ENCODE results near the gene ARSI. TPM values are rescaled to one million over a fixed set of nuclear protein-coding genes. Genes with fewer than 3 reads are reported as not detected.

The ARSI gene
- total and polyA plus RNA-seq, 2 of the 13 experiments (the other 11 are each of a cell fraction or from before 2014, with no cell fraction given) = 4.2 to 33.9 TPM

DNA sequence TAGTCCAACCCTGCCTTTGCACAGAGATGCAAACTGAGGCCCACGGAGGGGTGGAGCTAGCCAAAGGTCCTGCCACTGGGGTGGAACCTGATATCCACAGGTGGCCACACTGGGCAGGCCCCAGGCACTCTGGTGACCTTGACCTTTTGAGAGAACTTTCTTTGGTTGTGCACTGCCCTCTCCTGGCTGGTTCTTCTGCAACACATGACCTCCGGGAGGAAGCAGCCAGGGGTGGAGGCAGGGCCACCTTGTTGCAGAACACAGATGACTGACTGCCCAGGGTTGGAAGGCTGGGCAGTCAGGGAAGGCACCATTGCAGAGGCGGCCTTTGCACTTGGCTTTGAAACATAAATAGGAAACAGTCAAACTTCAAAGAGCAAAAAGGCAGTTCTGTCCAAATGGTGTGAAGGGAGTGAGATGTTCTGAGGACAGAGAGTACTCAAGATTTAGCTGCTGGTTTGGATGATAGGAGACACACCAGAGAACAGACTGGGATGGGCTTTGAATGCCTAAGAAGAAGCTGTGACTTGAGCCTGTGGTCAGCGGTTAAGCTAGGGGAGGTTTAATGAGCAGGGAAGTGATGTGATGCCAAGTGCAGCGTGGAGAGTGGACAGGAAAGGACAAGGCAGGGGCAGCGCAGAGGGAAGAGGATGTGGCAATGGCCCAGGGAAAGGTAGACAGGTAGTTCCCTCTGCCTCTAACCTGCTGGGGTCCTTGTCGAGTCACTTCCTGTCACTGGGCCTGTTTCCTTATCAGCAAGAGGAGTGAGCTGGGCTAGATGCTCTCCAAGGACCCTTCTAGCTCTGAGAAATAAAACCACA, 48.0 kb upstream of the ARSI start (continued):
- TF ChIP-seq, protein P1, sequence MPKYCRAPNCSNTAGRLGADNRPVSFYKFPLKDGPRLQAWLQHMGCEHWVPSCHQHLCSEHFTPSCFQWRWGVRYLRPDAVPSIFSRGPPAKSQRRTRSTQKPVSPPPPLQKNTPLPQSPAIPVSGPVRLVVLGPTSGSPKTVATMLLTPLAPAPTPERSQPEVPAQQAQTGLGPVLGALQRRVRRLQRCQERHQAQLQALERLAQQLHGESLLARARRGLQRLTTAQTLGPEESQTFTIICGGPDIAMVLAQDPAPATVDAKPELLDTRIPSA (CRISPR knock-in tag; IDR thresholded peaks at IDR 0.05; ENCODE audit: borderline replicate concordance) = no peak; the same call in 1 of the 2 replicates
- TF ChIP-seq TAF15 (IDR thresholded peaks at IDR 0.05; ENCODE audit: low read depth, low read length, poor library complexity, severe bottlenecking) (no peak), SMAD9 (CRISPR knock-in tag; IDR thresholded peaks at IDR 0.05) (no peak), KMT2A (CRISPR knock-in tag; IDR thresholded peaks at IDR 0.05) (no peak), SP140L (CRISPR knock-in tag; IDR thresholded peaks at IDR 0.05; ENCODE audit: borderline replicate concordance) (no peak), ZNF841 (CRISPR knock-in tag; IDR thresholded peaks at IDR 0.05; ENCODE audit: borderline replicate concordance) (no peak), ZNF432 (CRISPR knock-in tag; IDR thresholded peaks at IDR 0.05; ENCODE audit: borderline replicate concordance) (no peak), DMAP1 (CRISPR knock-in tag; IDR thresholded peaks at IDR 0.05) (0 out of 2 replicates have a peak, but pooled peaks have one; percentile 35), MLLT10 (CRISPR knock-in tag; IDR thresholded peaks at IDR 0.05) (no peak), KDM2A (CRISPR knock-in tag; IDR thresholded peaks at IDR 0.05; ENCODE audit: borderline replicate concordance, low read depth) (peak; percentile 86), ATF7-NPFF (CRISPR knock-in tag; IDR thresholded peaks at IDR 0.05; ENCODE audit: low read depth) (no peak), SRSF1 (optimal IDR thresholded peaks at IDR 0.05; ENCODE audit: low read depth, low read length) (no peak), CEBPG (CRISPR knock-in tag; IDR thresholded peaks at IDR 0.05) (peak; percentile 66), DPF2 (CRISPR knock-in tag; IDR thresholded peaks at IDR 0.05; ENCODE audit: borderline replicate concordance, low read depth) (no peak)
- TF ChIP-seq, protein P2, sequence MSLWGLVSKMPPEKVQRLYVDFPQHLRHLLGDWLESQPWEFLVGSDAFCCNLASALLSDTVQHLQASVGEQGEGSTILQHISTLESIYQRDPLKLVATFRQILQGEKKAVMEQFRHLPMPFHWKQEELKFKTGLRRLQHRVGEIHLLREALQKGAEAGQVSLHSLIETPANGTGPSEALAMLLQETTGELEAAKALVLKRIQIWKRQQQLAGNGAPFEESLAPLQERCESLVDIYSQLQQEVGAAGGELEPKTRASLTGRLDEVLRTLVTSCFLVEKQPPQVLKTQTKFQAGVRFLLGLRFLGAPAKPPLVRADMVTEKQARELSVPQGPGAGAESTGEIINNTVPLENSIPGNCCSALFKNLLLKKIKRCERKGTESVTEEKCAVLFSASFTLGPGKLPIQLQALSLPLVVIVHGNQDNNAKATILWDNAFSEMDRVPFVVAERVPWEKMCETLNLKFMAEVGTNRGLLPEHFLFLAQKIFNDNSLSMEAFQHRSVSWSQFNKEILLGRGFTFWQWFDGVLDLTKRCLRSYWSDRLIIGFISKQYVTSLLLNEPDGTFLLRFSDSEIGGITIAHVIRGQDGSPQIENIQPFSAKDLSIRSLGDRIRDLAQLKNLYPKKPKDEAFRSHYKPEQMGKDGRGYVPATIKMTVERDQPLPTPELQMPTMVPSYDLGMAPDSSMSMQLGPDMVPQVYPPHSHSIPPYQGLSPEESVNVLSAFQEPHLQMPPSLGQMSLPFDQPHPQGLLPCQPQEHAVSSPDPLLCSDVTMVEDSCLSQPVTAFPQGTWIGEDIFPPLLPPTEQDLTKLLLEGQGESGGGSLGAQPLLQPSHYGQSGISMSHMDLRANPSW (CRISPR knock-in tag; IDR thresholded peaks at IDR 0.05; ENCODE audit: borderline replicate concordance) = no peak
- TF ChIP-seq, protein P3, sequence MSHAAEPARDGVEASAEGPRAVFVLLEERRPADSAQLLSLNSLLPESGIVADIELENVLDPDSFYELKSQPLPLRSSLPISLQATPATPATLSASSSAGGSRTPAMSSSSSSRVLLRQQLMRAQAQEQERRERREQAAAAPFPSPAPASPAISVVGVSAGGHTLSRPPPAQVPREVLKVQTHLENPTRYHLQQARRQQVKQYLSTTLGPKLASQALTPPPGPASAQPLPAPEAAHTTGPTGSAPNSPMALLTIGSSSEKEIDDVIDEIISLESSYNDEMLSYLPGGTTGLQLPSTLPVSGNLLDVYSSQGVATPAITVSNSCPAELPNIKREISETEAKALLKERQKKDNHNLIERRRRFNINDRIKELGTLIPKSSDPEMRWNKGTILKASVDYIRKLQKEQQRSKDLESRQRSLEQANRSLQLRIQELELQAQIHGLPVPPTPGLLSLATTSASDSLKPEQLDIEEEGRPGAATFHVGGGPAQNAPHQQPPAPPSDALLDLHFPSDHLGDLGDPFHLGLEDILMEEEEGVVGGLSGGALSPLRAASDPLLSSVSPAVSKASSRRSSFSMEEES (CRISPR knock-in tag; IDR thresholded peaks at IDR 0.05) = peak; percentile 87
- TF ChIP-seq, protein P4, sequence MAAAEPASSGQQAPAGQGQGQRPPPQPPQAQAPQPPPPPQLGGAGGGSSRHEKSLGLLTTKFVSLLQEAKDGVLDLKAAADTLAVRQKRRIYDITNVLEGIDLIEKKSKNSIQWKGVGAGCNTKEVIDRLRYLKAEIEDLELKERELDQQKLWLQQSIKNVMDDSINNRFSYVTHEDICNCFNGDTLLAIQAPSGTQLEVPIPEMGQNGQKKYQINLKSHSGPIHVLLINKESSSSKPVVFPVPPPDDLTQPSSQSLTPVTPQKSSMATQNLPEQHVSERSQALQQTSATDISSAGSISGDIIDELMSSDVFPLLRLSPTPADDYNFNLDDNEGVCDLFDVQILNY (CRISPR knock-in tag; conservative IDR thresholded peaks at IDR 0.05) = no peak
- TF ChIP-seq, protein P5, sequence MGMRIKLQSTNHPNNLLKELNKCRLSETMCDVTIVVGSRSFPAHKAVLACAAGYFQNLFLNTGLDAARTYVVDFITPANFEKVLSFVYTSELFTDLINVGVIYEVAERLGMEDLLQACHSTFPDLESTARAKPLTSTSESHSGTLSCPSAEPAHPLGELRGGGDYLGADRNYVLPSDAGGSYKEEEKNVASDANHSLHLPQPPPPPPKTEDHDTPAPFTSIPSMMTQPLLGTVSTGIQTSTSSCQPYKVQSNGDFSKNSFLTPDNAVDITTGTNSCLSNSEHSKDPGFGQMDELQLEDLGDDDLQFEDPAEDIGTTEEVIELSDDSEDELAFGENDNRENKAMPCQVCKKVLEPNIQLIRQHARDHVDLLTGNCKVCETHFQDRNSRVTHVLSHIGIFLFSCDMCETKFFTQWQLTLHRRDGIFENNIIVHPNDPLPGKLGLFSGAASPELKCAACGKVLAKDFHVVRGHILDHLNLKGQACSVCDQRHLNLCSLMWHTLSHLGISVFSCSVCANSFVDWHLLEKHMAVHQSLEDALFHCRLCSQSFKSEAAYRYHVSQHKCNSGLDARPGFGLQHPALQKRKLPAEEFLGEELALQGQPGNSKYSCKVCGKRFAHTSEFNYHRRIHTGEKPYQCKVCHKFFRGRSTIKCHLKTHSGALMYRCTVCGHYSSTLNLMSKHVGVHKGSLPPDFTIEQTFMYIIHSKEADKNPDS (CRISPR knock-in tag; IDR thresholded peaks at IDR 0.05) = no peak
- TF ChIP-seq, protein P6, sequence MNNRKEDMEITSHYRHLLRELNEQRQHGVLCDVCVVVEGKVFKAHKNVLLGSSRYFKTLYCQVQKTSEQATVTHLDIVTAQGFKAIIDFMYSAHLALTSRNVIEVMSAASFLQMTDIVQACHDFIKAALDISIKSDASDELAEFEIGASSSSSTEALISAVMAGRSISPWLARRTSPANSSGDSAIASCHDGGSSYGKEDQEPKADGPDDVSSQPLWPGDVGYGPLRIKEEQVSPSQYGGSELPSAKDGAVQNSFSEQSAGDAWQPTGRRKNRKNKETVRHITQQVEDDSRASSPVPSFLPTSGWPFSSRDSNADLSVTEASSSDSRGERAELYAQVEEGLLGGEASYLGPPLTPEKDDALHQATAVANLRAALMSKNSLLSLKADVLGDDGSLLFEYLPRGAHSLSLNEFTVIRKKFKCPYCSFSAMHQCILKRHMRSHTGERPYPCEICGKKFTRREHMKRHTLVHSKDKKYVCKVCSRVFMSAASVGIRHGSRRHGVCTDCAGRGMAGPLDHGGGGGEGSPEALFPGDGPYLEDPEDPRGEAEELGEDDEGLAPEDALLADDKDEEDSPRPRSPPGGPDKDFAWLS (CRISPR knock-in tag; IDR thresholded peaks at IDR 0.05; ENCODE audit: borderline replicate concordance) = no peak
